Neural cell (in vitro differentiated cells): Measurements from ENCODE around the gene PSME3IP1.

Source experiments
- CTCF ChIP-seq: fragments of 450-650 bp; IDR thresholded peaks from 2 replicates; pipeline ENCODE4 v1.5.1; 2014; ENCODE audit warnings: antibody characterized with exemption, mild to moderate bottlenecking, moderate library complexity; ENCODE audit not compliant: poor library complexity, severe bottlenecking
- EP300 ChIP-seq: fragments of 450-650 bp; conservative IDR thresholded peaks from 2 replicates; pipeline ENCODE4 v1.6.1; 2014; ENCODE audit warnings: antibody characterized with exemption, mild to moderate bottlenecking, moderate library complexity; ENCODE audit not compliant: poor library complexity, severe bottlenecking
- EZH2 ChIP-seq: fragments of 200-600, 300-800 bp; shearing (Covaris generic), sonication (generic); IDR thresholded peaks from 2 replicates; pipeline ENCODE4 v1.6.1; 2014; ENCODE audit warnings: antibody characterized with exemption, low read length, borderline replicate concordance, mild to moderate bottlenecking; ENCODE audit not compliant: insufficient read depth, poor library complexity, severe bottlenecking
- MXI1 ChIP-seq: fragments of 450-650 bp; conservative IDR thresholded peaks from 2 replicates; pipeline ENCODE4 v1.6.1; 2014; ENCODE audit warnings: antibody characterized with exemption, mild to moderate bottlenecking; ENCODE audit not compliant: poor library complexity, severe bottlenecking
- POLR2AphosphoS5 ChIP-seq: IDR thresholded peaks from 2 replicates; pipeline ENCODE4 v1.6.1; 2012
- RAD21 ChIP-seq: fragments of 450-650 bp; conservative IDR thresholded peaks from 2 replicates; pipeline ENCODE4 v1.6.1; 2014; ENCODE audit warnings: antibody characterized with exemption, mild to moderate bottlenecking, moderate library complexity
- SMC3 ChIP-seq: fragments of 450-650 bp; conservative IDR thresholded peaks from 2 replicates; pipeline ENCODE4 v1.6.1; 2014; ENCODE audit warnings: antibody characterized with exemption, mild to moderate bottlenecking, moderate library complexity; ENCODE audit not compliant: poor library complexity

DNA sequence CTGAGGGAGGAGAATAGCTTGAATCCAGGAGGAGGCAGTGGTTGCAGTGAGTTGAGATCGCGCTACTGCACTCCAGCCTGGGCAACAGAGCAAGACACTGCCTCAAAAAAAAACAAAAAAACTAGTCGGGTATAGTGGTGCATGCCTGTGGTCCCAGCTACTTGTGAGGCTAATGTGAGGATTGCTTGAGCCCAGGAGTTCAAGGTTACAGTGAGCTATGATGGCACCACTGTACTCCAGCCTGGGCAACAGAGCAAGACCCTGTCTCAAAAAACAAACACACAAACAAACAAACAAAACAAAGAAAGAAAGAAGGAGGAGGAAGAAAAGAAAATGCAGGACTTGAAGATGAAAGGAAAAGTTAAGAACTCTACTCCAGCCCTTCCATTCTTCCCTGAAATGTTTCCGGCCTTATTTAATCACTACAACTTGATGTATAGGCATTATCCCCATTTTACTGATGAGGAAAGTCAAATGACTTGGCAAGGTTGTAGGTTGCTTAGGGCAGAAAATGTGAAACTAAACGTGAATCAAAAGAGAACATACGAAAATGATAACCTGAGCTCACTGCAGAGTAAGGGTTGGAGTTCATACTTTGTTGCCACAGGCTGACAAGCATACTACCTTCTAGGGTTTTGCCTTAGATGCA lies 30.0 kb downstream of the PSME3IP1 start:
- TF ChIP-seq CTCF (no peak), EZH2 (no peak), EP300 (no peak), RAD21 (no peak), POLR2AphosphoS5 (no peak), MXI1 (no peak), SMC3 (no peak)
